Chondrocyte (in vitro differentiated cells): Measurements from ENCODE around the gene MAST3. TPM values are rescaled to one million over a fixed set of nuclear protein-coding genes. Genes with fewer than 3 reads are reported as not detected.

Experiments
- DNase-seq: peaks from one replicate; pipeline ENCODE4 v3.0.0; 2021; ENCODE audit warnings: mixed read lengths, low spot score
- H3K27ac Mint-ChIP-seq: one replicate; pipeline ENCODE4 v1.8.0; 2021; ENCODE audit warnings: mild to moderate bottlenecking, moderate library complexity, mixed read lengths; ENCODE audit not compliant: unreplicated experiment
- H3K27me3 Mint-ChIP-seq: 2 replicates; pipeline ENCODE4 v1.8.0; 2021; ENCODE audit warnings: low read depth, mixed read lengths
- H3K36me3 Mint-ChIP-seq: 2 replicates; pipeline ENCODE4 v1.8.0; 2021; ENCODE audit warnings: low read depth, mixed read lengths
- H3K4me1 Mint-ChIP-seq: 2 replicates; pipeline ENCODE4 v1.8.0; 2021; ENCODE audit warnings: low read depth, mild to moderate bottlenecking, mixed read lengths
- H3K4me3 Mint-ChIP-seq: one replicate; pipeline ENCODE4 v1.8.0; 2021; ENCODE audit warnings: mild to moderate bottlenecking, moderate library complexity, mixed read lengths; ENCODE audit not compliant: unreplicated experiment
- H3K9me3 Mint-ChIP-seq: 2 replicates; pipeline ENCODE4 v1.8.0; 2021; ENCODE audit warnings: low read depth, mixed read lengths
- CTCF ChIP-seq: fragments of 200-600 bp; sonication (generic); IDR thresholded peaks from 2 replicates; pipeline ENCODE4 v1.5.0; 2021; ENCODE audit warnings: antibody characterized with exemption, mild to moderate bottlenecking, moderate library complexity
- total RNA-seq: library from RNA; stranded (reverse); gene quantifications from 3 replicates; pipeline ENCODE4 v1.2.1, GENCODE V29; 2021

MAST3 gene
- total RNA-seq, 1 donor from 2014 or later, result 10.1 TPM

GRCh38 chr19:18060472-18060871 is 37.1 kb upstream of the MAST3 start:
- Mint-ChIP-seq H3K27me3 (peaks cover 2% of the 10 kb centered on the region), H3K27ac (no peak overlapping the region), H3K36me3 (no peaks in the 10 kb centered on the region), H3K9me3 (no peaks in the 10 kb centered on the region), H3K4me3 (no peak overlapping the region), H3K4me1 (peaks cover 11% of the 10 kb centered on the region)
- DNase-seq, result no peak
- no peak for TF ChIP-seq CTCF

GRCh38 chr19:18062028-18062427 is 35.5 kb upstream of the MAST3 start:
- DNase-seq, result no peak
- H3K36me3 Mint-ChIP-seq, result no peaks in the 10 kb centered on the region

GRCh38 chr19:18063463-18063862 is 34.1 kb upstream of the MAST3 start:
- Mint-ChIP-seq H3K27me3 (peaks cover 3% of the 10 kb centered on the region), H3K4me1 (peaks cover 3% of the 10 kb centered on the region), H3K4me3 (no peak overlapping the region), H3K36me3 (no peaks in the 10 kb centered on the region), H3K27ac (no peak overlapping the region), H3K9me3 (no peaks in the 10 kb centered on the region)
- no peak for DNase-seq
- peak; percentile 69 for TF ChIP-seq CTCF

More at GRCh38 chr19:18062028-18062427, 35.5 kb upstream of the MAST3 start:
- no peak overlapping the region for H3K27ac Mint-ChIP-seq
- H3K9me3 Mint-ChIP-seq, result no peaks in the 10 kb centered on the region
- peaks cover 11% of the 10 kb centered on the region for H3K4me1 Mint-ChIP-seq
- H3K4me3 Mint-ChIP-seq, result no peak overlapping the region
- H3K27me3 Mint-ChIP-seq, result peaks cover 2% of the 10 kb centered on the region
- TF ChIP-seq CTCF, result no peak

- H3K36me3 Mint-ChIP-seq, result no peaks in the 10 kb centered on the region
- no peak overlapping the region for H3K27ac Mint-ChIP-seq
These were observed 32.4 kb upstream of the MAST3 start for GRCh38 chr19:18065173-18065495.

GRCh38 chr19:18068395-18068794 is 29.2 kb upstream of the MAST3 start:
- Mint-ChIP-seq H3K4me1 (no peaks in the 10 kb centered on the region), H3K27me3 (peaks cover 2% of the 10 kb centered on the region), H3K36me3 (no peaks in the 10 kb centered on the region), H3K9me3 (no peaks in the 10 kb centered on the region), H3K4me3 (no peak overlapping the region), H3K27ac (no peak overlapping the region)
- TF ChIP-seq CTCF, result no peak
- no peak for DNase-seq

More at GRCh38 chr19:18065173-18065495, 32.4 kb upstream of the MAST3 start:
- TF ChIP-seq CTCF, result no peak
- Mint-ChIP-seq H3K27me3 (peaks cover 3% of the 10 kb centered on the region), H3K4me1 (no peaks in the 10 kb centered on the region), H3K9me3 (no peaks in the 10 kb centered on the region), H3K4me3 (no peak overlapping the region)
- no peak for DNase-seq
